Measurements from ENCODE around the gene SYT6. TPM values are rescaled to one million over a fixed set of nuclear protein-coding genes. Genes with fewer than 3 reads are reported as not detected.

The SYT6 gene
- total RNA-seq, 1 donor from 2014 or later: not detected

DNA sequence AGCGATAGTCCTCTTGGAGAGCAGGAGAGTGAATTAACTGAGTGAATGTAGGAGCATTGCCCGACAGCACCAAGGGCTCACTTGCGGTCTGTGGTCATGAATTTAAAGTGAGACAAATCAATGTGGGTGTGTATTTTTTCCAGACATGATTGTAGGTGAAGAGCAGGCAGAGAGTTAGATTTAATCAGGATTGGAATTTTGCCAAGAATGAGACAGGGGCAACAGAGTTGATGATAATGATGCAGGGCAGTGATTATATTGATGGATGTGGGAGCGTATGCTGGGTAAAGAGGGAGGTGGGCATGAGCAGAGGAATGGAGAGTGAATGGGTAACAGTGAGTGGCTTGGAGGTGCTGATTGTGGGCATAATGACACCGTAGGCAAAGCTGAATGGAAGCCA is 20.0 kb upstream of the SYT6 start:
- no peaks in the 10 kb centered on the region for H3K4me1 Mint-ChIP-seq (ENCODE audit: low read depth)
- no peak overlapping the region for H3K27ac Mint-ChIP-seq
- intact Hi-C loops (cut with micrococcal nuclease): no loop called here
- no peak overlapping the region for H3K4me3 Mint-ChIP-seq (ENCODE audit: low read depth)
- H3K27me3 Mint-ChIP-seq (ENCODE audit: low read depth): peaks cover 1% of the 10 kb centered on the region
- H3K9me3 Mint-ChIP-seq: no peaks in the 10 kb centered on the region
- DNase-seq (ENCODE audit: low spot score): no peak
- no peaks in the 10 kb centered on the region for H3K36me3 Mint-ChIP-seq (ENCODE audit: low read depth)

DNA sequence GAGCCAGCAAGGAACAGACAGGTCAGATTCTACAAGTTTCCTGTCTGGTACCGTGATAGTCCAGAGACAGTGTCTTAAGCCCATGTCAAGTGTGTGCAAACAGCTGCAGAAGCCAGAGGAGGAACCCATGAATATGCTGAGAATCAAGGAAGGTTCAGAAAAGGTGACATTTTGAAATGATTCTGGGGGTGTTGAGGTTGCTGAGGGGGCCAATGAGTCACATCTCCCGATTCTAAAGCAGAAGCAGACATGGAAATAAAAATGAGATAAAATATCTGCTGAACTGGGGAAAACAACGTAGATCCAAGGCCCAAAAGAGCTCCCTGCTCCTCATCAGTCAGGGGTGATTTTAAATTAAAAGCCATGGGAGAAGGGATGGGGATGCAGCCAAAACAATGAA is 15.8 kb upstream of the SYT6 start:
- H3K27me3 Mint-ChIP-seq (ENCODE audit: low read depth): no peaks in the 10 kb centered on the region

DNA sequence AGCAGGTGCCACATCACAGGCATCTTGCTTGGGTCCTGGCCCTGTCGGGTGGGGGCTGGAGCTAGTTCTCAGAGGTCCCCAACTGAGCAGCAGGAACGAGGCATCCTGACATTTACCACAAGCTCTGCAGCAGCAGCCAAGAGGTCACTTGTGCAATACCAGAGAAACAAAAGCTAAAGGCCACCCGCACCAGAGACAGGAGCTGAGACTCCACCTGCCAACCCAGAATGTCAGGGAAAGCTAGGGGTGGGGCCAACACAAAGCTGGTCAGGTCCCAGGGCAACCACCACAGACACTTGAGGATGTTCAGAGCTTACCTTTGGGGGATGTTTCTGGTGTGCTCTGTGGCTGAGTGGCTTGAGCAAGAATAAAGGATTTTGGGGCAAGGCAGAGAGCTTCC is 13.6 kb upstream of the SYT6 start:
- intact Hi-C loops (cut with micrococcal nuclease): no loop called here
- Mint-ChIP-seq H3K36me3 (ENCODE audit: low read depth) (no peaks in the 10 kb centered on the region), H3K4me1 (ENCODE audit: low read depth) (no peaks in the 10 kb centered on the region), H3K9me3 (no peaks in the 10 kb centered on the region), H3K4me3 (ENCODE audit: low read depth) (no peak overlapping the region), H3K27ac (no peak overlapping the region), H3K27me3 (ENCODE audit: low read depth) (no peaks in the 10 kb centered on the region)
- DNase-seq (ENCODE audit: low spot score): no peak

More for the DNA sequence above, 15.8 kb upstream of the SYT6 start:
- Mint-ChIP-seq H3K27ac (no peak overlapping the region), H3K36me3 (ENCODE audit: low read depth) (no peaks in the 10 kb centered on the region), H3K9me3 (no peaks in the 10 kb centered on the region), H3K4me1 (ENCODE audit: low read depth) (no peaks in the 10 kb centered on the region), H3K4me3 (ENCODE audit: low read depth) (no peak overlapping the region)
- intact Hi-C loops (cut with micrococcal nuclease): no loop called here
- no peak for DNase-seq (ENCODE audit: low spot score)

DNA sequence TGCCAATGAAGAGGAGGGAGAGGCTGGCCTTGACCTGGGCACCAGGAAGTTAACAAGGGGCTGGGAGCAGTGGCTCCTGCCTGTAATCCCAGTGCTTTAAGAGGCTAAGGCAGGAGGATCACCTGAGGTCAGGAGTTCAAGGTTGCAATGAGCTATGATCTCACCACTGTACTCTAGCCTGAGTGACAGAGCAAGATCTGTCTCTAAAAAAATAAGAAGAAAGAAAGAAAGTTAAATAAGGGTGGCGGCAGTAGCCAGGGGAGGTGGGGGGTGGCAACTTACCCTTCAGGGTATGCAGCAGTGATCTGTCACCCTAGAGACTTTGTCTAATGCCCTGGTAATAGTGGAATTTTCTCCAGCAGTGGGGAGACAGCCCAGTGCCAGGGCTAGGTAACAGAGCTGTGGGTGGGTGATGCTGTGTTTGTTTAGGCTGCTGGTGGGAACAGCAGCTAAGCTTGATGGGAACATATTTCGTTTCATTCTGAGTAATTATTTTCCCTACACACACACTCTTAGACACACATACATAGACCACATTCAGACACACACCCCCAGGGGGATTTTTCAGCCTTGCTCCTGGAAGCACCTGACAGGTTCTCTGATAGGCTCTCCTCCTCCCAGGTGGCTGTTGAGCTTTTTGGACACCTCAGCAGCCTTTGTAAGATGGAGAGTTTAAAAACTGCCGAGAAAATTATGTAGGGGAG is 11.3 kb upstream of the SYT6 start:
- H3K27ac Mint-ChIP-seq: no peak overlapping the region
- DNase-seq (ENCODE audit: low spot score): no peak
- no peaks in the 10 kb centered on the region for H3K4me1 Mint-ChIP-seq (ENCODE audit: low read depth)
- no peak overlapping the region for H3K4me3 Mint-ChIP-seq (ENCODE audit: low read depth)
- H3K27me3 Mint-ChIP-seq (ENCODE audit: low read depth): peaks cover 10% of the 10 kb centered on the region
- H3K36me3 Mint-ChIP-seq (ENCODE audit: low read depth): no peaks in the 10 kb centered on the region
- intact Hi-C loops (cut with micrococcal nuclease): no loop called here
- H3K9me3 Mint-ChIP-seq: no peaks in the 10 kb centered on the region

DNA sequence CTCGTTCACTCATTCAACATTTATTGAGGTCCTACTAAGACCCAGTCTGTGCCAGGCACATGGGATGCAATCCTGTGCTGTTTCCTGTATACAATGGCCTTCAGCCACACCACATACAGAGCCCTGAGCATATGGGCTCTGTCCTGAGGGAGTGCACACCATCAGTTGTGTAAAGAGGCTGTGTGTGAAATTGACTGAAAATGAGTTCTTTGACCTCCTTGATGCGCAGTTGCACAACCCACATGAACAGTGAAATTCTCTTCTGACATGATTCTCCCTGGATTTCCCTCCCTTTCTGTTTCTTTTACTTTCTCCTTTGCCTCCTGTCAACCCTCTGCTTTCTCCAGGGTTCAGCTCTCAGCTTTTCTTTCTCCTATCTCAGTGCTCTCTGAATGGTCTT is 6.3 kb upstream of the SYT6 start:
- H3K27ac Mint-ChIP-seq: no peak overlapping the region
- no peak overlapping the region for H3K4me3 Mint-ChIP-seq (ENCODE audit: low read depth)
- H3K27me3 Mint-ChIP-seq (ENCODE audit: low read depth): peaks cover 32% of the 10 kb centered on the region
- intact Hi-C loops (cut with micrococcal nuclease): no loop called here
- H3K4me1 Mint-ChIP-seq (ENCODE audit: low read depth): no peaks in the 10 kb centered on the region
- no peaks in the 10 kb centered on the region for H3K9me3 Mint-ChIP-seq
- DNase-seq (ENCODE audit: low spot score): no peak
- H3K36me3 Mint-ChIP-seq (ENCODE audit: low read depth): no peaks in the 10 kb centered on the region

DNA sequence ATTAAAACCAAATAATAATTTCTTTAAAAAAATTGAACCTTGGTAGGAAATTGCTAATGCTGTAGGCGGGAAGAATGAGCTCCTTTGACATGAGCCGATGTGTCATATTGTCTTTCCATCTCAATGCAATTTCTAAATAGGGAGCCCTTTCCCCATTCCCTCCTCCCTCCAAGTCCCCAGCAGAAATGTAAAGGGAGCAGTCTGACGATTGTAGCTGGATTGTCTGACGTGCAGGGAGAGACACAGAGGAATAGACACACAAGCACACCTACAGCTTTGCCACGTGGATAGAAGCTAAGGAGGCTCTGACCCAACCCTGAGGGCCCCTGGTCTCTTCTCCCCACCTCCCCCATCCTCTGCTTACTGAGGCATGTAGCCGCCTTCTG is 3.6 kb upstream of the SYT6 start:
- Mint-ChIP-seq H3K36me3 (ENCODE audit: low read depth) (no peaks in the 10 kb centered on the region), H3K9me3 (no peaks in the 10 kb centered on the region), H3K4me3 (ENCODE audit: low read depth) (no peak overlapping the region), H3K4me1 (ENCODE audit: low read depth) (peaks cover 5% of the 10 kb centered on the region), H3K27ac (no peak overlapping the region), H3K27me3 (ENCODE audit: low read depth) (peaks cover 43% of the 10 kb centered on the region)
- intact Hi-C loops (cut with micrococcal nuclease): no loop called here
- no peak for DNase-seq (ENCODE audit: low spot score)

DNA sequence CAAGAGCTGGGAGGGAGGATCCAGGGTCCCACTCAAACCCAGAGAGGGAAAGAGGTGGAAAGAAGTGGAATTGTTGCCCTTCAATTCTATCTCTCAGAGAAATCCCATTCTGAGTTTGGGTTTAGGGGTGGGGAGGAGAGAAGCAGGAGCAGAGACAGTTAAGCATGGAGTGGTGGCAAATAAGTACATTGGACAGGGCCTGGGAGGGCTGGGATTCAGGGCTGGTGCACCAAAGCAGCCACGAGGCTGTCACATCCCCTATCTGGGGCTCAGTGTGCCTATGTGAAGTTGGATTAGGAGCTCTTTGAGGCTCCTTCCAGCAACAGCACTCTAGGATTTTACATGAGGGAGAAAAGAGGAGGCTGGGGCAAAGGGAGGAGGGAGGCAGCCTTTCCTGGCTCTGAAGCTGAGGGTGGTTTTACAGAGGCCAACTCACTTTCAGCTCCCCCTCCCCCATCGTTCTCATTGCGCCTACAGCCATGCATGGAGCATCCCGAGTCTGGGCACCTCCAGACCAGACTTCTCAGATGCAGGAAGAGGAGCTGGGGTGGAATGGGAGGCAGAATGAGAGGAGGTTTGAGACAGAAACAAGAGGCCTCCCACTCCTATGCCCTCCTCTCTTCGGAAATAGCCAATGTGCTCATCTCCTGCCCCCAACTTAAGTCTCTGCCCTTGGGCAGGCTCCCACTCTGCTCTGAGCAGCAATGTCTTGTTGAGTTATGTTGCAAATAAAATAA is 3.0 kb upstream of the SYT6 start:
- Mint-ChIP-seq H3K9me3 (no peaks in the 10 kb centered on the region), H3K4me3 (ENCODE audit: low read depth) (no peak overlapping the region), H3K4me1 (ENCODE audit: low read depth) (peaks cover 5% of the 10 kb centered on the region), H3K36me3 (ENCODE audit: low read depth) (no peaks in the 10 kb centered on the region), H3K27ac (no peak overlapping the region), H3K27me3 (ENCODE audit: low read depth) (peaks cover 48% of the 10 kb centered on the region)
- no peak for DNase-seq (ENCODE audit: low spot score)
- intact Hi-C loops (cut with micrococcal nuclease): no loop called here

DNA sequence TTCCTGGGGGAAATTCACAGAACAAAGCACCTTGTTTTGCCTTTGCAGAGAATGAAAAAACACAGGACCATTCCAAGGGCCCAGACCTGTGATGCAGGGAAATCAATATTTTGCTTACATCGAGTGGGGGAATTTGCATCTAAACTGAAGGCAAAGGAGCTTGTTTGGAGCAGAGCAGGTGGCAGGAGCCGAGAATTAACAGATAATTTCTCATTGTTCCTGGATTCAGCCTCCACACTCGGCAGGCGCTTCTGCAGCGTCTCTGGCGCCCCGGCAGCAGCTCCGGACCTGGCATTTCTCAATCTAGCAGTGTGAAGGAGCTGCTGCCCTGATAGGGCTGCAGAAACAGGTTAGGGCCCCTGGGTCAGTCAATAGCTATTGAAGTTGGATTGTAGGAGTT is 2.0 kb upstream of the SYT6 start:
- peaks cover 5% of the 10 kb centered on the region for H3K4me1 Mint-ChIP-seq (ENCODE audit: low read depth)
- H3K9me3 Mint-ChIP-seq: no peaks in the 10 kb centered on the region
- H3K4me3 Mint-ChIP-seq (ENCODE audit: low read depth): no peak overlapping the region
- no peak for DNase-seq (ENCODE audit: low spot score)
- intact Hi-C loops (cut with micrococcal nuclease): no loop called here
- no peak overlapping the region for H3K27ac Mint-ChIP-seq
- H3K36me3 Mint-ChIP-seq (ENCODE audit: low read depth): no peaks in the 10 kb centered on the region
- peaks cover 53% of the 10 kb centered on the region for H3K27me3 Mint-ChIP-seq (ENCODE audit: low read depth)

DNA sequence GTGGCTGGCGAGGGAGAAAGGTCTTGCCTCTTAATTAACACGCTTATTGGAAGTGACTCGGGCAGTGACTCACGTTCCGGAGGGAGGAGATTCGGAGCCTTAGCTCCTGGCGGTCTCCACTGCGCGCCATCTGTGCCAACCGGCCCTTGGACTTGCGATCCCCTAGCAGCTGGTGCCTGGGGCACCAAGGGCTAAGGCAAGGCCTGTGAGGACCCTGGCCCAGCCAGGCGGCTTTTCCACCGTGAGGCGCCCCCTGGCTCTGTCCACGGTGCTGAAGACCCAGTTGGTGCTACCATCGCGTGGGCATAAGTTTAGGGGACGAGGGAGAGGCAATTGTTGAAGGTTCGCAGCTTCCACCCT is 1.3 kb upstream of the SYT6 start:
- Mint-ChIP-seq H3K36me3 (ENCODE audit: low read depth) (no peaks in the 10 kb centered on the region), H3K4me3 (ENCODE audit: low read depth) (no peak overlapping the region), H3K27ac (no peak overlapping the region), H3K9me3 (no peaks in the 10 kb centered on the region), H3K4me1 (ENCODE audit: low read depth) (peaks cover 5% of the 10 kb centered on the region), H3K27me3 (ENCODE audit: low read depth) (peaks cover 55% of the 10 kb centered on the region)
- intact Hi-C loops (cut with micrococcal nuclease): no loop called here
- no peak for DNase-seq (ENCODE audit: low spot score)

DNA sequence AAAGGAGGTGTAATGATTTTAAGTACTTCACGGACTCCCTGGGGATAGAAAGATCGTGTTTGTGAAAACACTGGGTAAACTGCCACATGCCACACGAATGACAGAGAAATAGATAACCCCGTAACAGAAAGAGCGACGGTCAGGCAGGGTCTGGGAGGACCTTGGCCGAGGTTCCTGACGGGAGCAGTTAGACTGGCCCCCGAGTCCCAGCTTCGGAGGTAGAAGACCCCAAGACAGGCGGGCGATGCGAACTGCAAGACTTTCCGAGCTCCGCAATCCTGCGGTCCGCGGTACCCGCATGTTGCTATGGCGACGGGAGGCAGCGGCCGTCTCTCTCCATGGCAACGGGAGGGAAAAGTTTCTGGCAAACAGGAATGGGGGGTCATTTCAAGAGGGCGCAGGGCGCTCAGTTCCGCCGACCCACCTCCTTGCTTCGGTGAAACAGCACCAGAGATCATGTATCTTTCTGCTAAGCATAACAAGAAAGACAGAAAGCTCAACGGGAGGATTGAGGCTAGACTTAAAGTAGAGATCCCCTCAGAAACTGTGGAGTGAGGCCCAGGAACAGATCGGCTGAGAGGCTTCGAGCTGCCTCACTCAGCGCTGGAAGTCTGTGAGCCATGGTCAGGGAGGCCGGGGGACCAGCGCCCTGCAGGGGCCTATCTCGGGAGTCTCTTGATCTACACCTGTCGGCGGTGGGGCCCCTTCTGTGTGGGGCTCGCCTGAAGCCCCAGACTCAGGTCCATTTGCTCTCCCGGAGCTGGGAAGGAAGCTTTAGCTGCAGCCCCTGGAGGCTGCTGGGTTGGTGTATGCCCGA is 685 bp upstream of the SYT6 start:
- peaks cover 5% of the 10 kb centered on the region for H3K4me1 Mint-ChIP-seq (ENCODE audit: low read depth)
- H3K4me3 Mint-ChIP-seq (ENCODE audit: low read depth): no peak overlapping the region
- no peaks in the 10 kb centered on the region for H3K36me3 Mint-ChIP-seq (ENCODE audit: low read depth)
- no peaks in the 10 kb centered on the region for H3K9me3 Mint-ChIP-seq
- peaks cover 57% of the 10 kb centered on the region for H3K27me3 Mint-ChIP-seq (ENCODE audit: low read depth)
- no peak for DNase-seq (ENCODE audit: low spot score)
- H3K27ac Mint-ChIP-seq: no peak overlapping the region
- intact Hi-C loops (cut with micrococcal nuclease): no loop called here

DNA sequence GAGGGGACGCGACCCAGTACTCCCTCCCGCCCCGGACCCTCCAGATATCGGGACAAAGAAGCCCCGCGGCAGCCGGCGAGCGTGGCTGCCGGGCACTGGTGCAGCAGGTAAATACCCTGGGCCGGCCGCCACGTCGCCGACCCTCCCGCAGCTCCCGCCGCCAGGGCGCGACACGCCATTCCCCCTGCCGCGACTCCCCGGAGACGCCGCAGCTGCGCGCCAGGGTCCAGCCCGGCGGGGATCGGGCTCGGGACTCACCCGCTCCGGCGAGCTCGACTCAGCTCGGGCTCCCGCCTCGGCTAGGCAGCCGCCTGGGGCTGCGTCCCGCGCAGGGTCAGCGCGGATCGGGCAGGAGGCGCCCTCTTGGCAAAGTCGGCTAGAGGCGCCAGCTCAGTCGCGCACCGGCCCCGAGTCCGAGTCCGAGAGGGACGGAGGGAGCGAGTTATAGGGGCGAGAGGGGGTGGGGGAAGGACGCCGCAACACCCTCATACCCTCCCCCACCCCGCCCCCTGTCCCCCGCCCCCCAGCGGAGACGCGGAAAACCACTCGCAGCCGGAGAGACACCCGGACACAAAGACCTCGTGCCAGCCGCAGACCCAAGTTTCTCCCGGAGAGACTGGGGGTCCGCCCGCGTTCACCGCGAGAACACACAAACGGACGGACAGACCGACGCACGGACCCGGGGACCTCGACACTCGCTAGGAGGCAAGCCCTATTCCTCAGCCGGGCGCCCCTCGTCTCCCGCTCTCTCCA is 985 bp downstream of the SYT6 start:
- no peaks in the 10 kb centered on the region for H3K36me3 Mint-ChIP-seq (ENCODE audit: low read depth)
- intact Hi-C loops (cut with micrococcal nuclease): no loop called here
- DNase-seq (ENCODE audit: low spot score): no peak
- H3K9me3 Mint-ChIP-seq: no peaks in the 10 kb centered on the region
- no peak overlapping the region for H3K27ac Mint-ChIP-seq
- H3K4me1 Mint-ChIP-seq (ENCODE audit: low read depth): peaks cover 5% of the 10 kb centered on the region
- no peak overlapping the region for H3K4me3 Mint-ChIP-seq (ENCODE audit: low read depth)
- H3K27me3 Mint-ChIP-seq (ENCODE audit: low read depth): peaks cover 66% of the 10 kb centered on the region

DNA sequence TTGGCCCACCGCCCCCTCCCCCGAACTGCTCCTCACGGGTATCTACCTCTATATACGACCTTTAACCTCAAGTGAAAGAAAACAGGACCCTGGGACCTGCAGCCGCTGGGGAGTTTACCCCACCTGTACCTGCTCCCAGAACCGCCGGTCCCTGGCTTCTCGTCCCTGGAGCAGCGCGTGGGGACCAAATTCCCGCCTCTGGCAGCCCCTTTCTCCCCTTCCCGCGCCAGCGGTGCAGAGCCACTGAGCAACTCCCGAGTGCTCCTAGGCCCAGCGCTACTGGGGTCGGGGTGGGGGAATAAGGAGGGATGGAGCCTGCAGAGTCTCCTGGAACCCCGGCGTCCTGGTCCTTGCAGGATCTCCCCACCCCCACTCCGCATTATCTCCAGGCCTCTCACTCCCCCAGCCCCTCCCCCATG is 1.6 kb downstream of the SYT6 start:
- Mint-ChIP-seq H3K36me3 (ENCODE audit: low read depth) (no peaks in the 10 kb centered on the region), H3K4me3 (ENCODE audit: low read depth) (no peak overlapping the region), H3K27me3 (ENCODE audit: low read depth) (peaks cover 67% of the 10 kb centered on the region), H3K9me3 (no peaks in the 10 kb centered on the region), H3K27ac (no peak overlapping the region), H3K4me1 (ENCODE audit: low read depth) (peaks cover 5% of the 10 kb centered on the region)
- DNase-seq (ENCODE audit: low spot score): no peak
- intact Hi-C loops (cut with micrococcal nuclease): no loop called here
